ENCODE data around the gene PSMB5. TPM values are rescaled to one million over a fixed set of nuclear protein-coding genes. Genes with fewer than 3 reads are reported as not detected.

The PSMB5 gene
- polyA plus RNA-seq, 1 experiment: 304 TPM

DNA sequence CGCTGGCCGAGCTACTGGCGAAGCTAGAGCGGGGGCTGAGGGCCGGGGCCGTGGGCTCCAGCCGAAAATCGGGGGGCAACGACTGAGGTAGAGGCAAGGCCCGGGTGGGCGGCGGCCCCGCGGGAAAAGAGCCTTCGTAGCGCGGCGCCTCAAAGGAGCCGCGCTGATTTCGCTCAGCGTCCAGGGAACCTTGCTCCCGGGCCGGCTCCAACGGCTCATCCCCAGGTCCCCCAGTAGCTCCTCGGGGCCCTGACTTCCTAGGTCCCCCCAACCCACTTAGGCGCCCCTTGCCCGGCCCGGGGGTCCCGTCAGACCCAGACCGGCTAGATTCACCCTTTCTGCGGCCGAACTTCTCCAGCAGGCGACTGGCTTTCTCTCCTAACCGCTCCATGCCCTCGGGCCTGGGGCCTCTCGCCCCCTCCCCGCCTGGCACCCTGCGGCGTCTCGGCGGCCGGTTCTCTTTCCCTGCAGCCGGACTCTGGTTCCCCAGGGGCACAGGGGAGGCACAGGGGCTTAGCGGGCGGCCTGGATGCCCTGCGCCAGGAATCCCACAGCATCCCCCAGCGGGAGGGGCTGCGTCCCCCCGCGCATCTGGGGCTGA lies 52.7 kb downstream of the PSMB5 start:
- DNase-seq (ENCODE audit: low read depth): no peak
- TF ChIP-seq, protein P1, sequence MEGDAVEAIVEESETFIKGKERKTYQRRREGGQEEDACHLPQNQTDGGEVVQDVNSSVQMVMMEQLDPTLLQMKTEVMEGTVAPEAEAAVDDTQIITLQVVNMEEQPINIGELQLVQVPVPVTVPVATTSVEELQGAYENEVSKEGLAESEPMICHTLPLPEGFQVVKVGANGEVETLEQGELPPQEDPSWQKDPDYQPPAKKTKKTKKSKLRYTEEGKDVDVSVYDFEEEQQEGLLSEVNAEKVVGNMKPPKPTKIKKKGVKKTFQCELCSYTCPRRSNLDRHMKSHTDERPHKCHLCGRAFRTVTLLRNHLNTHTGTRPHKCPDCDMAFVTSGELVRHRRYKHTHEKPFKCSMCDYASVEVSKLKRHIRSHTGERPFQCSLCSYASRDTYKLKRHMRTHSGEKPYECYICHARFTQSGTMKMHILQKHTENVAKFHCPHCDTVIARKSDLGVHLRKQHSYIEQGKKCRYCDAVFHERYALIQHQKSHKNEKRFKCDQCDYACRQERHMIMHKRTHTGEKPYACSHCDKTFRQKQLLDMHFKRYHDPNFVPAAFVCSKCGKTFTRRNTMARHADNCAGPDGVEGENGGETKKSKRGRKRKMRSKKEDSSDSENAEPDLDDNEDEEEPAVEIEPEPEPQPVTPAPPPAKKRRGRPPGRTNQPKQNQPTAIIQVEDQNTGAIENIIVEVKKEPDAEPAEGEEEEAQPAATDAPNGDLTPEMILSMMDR (IDR thresholded peaks at IDR 0.05; ENCODE audit: insufficient read depth, low read depth, low read length): no peak
- Histone ChIP-seq H3K36me3 (ENCODE audit: control insufficient read depth, insufficient read depth, low read length) (0 out of 2 replicates have a peak, but pooled peaks cover 2% of the 10 kb centered on the region), H3K4me3 (ENCODE audit: low read depth, low read length) (peak overlapping the region; percentile 90), H3K27me3 (ENCODE audit: control insufficient read depth, insufficient read depth, low read length) (no peaks in the 10 kb centered on the region)
- CTCF ChIA-PET: interaction anchor here (0.6 to 18.4 kb wide), 24 partner anchors 7 to 159 kb away, joined by 3 to 539 read pairs (median 5); partner anchors contain the start of genes ACIN1, CDH24, HAUS4 and PRMT5
- POLR2A ChIA-PET: interaction anchor here (0.6 kb wide), 1 partner anchor 77 kb away, joined by 3 read pairs; no protein-coding TSS in a partner anchor

DNA sequence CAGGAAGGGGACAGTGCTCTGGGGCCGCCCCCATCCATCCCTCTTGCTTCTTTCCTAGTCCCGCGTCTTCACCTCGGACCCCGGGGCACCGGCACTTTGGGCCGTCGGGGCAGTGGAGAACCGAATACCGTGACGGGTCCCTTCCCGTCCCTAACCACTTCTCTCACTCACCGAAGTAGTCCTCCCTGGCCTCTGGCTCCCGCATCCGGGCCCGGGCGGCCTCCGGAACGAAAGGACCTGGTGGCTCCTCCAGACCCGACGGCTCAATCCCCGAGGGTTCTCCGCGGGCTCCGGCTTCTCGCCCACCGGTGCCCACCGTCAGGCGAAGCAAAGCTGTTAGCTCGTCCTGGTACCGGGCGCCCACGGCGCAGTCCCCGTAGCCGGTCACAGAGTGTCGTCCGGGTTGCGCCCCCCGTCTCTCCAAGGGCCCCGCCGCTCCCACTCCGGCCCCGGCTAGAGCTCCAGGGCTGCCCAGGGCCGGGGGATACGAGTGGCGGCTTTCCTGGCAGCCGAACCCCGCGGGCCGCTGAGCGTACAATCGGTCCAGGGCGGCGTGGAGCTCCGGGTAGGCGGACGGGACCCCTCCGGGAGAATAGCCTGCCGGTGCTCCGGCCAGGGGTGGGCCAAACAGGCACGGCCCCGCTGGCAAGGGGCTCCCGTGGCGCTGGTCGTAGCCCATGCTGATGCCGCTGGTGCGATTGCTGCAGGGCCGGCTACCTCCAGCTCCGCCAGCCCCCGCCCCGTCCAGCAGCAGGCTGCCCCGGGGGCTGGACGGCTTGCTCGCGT lies 53.4 kb downstream of the PSMB5 start:
- TF ChIP-seq, protein P1 (IDR thresholded peaks at IDR 0.05; ENCODE audit: insufficient read depth, low read depth, low read length): no peak
- H3K36me3 ChIP-seq (ENCODE audit: control insufficient read depth, insufficient read depth, low read length): peaks cover 5% of the 10 kb centered on the region; the same call in 1 of the 2 replicates
- peak overlapping the region; percentile 90 for H3K4me3 ChIP-seq (ENCODE audit: low read depth, low read length)
- POLR2A ChIA-PET: no interaction called here
- no peaks in the 10 kb centered on the region for H3K27me3 ChIP-seq (ENCODE audit: control insufficient read depth, insufficient read depth, low read length)
- no peak for DNase-seq (ENCODE audit: low read depth)
- CTCF ChIA-PET: interaction anchor here (0.6 to 18.4 kb wide), 16 partner anchors 9 to 158 kb away, joined by 3 to 539 read pairs (median 9); partner anchors contain the start of genes ACIN1, C14orf119, CDH24 and HAUS4

DNA sequence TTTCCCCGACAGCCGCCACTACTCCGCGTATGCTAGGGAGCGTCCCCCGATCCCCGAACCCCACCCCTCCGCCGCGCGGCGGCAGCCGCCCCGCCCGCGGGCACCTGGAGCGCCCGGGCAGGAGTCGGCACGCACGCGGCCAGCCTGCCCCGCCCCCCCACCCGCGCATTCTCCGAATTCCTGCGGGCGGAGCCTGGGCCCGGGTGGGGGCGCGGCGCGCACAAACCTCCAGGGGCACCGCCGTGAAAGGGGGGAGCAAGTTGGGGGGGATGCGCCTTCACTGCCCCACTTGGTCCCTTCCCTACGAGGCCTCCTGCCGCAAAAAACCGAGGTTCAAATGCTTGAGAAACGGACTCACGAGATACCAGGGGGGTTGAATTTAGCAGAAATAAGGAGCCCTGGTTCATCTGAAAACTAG lies 54.0 kb downstream of the PSMB5 start:
- H3K27me3 ChIP-seq (ENCODE audit: control insufficient read depth, insufficient read depth, low read length): no peaks in the 10 kb centered on the region
- TF ChIP-seq, protein P1 (IDR thresholded peaks at IDR 0.05; ENCODE audit: insufficient read depth, low read depth, low read length): no peak
- no peak for DNase-seq (ENCODE audit: low read depth)
- CTCF ChIA-PET: interaction anchor here (1.2 to 18.4 kb wide), 5 partner anchors 8 to 114 kb away, joined by 3 to 539 read pairs (median 43); partner anchors contain the start of genes ACIN1, C14orf119, CDH24 and PRMT5
- POLR2A ChIA-PET: no interaction called here
- peak overlapping the region; percentile 90 for H3K4me3 ChIP-seq (ENCODE audit: low read depth, low read length)
- peaks cover 7% of the 10 kb centered on the region; the same call in 1 of the 2 replicates for H3K36me3 ChIP-seq (ENCODE audit: control insufficient read depth, insufficient read depth, low read length)

DNA sequence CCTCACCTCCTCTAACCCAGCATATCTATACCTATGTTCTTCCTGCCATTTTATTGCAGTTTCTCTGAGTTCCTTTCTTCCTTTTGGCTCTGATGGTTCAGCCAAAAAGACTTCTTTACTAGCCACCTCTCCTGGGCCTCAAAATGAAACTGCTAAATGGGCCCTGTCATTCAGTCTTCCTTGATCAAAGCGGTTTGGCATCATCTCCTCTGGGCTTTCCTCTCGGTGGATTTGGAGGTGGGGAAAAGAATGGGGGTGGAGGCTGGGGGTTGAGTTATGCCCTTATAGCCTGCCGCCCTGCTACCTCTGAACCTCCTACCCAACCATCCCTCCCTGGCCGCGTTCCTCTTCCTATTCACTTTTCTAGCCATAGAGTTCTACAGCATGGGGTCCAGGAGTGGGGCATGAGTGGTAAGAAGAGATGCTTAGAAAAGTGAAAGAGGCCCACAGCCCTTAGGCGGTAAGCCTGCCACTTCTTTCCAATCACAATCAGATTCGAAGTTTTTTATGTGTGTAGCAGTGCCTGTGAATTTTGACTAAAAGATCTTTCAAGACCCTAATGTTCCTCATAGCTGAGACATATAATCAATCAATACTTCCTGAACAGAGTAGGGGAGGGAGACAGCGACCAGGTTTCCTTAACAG lies 54.8 kb downstream of the PSMB5 start:
- peaks cover 8% of the 10 kb centered on the region for H3K36me3 ChIP-seq (ENCODE audit: control insufficient read depth, insufficient read depth, low read length)
- H3K27me3 ChIP-seq (ENCODE audit: control insufficient read depth, insufficient read depth, low read length): no peaks in the 10 kb centered on the region
- peak overlapping the region; percentile 90 for H3K4me3 ChIP-seq (ENCODE audit: low read depth, low read length)
- ChIA-PET CTCF (interaction anchor here (1.2 kb wide), 1 partner anchor 78 kb away, joined by 4 read pairs; no protein-coding TSS in a partner anchor), POLR2A (no interaction called here)
- TF ChIP-seq, protein P1 (IDR thresholded peaks at IDR 0.05; ENCODE audit: insufficient read depth, low read depth, low read length): no peak
- no peak for DNase-seq (ENCODE audit: low read depth)
